HepG2 (cell line): Measurements from ENCODE around the gene GBE1. TPM values are rescaled to one million over a fixed set of nuclear protein-coding genes. Genes with fewer than 3 reads are reported as not detected.

Experiments used
- ATAC-seq: fragments of 200-7000 bp; cut with Tn5 transposase; 3 replicates; pipeline ENCODE4 v1.9.1; 2020; ENCODE audit warnings: mild to moderate bottlenecking, moderate library complexity
- BruUV-seq: library from RNA; stranded (reverse); fragments of 400-500 nt; replicated peaks from 2 replicates; lab custom pipeline; 2021; lab: Mats Ljungman, UMichigan
- CTCF ChIA-PET: fragments of 300-600 bp; formaldehyde crosslinking; extraction: SDS; loops from one replicate; lab custom pipeline; 2021; ENCODE audit warnings: low total read pairs, inconsistent platforms, low intra/inter-chr PET ratio; lab: Yijun Ruan, JAX
- POLR2A ChIA-PET: fragments of 350-600 bp; sonication (Branson Sonifier 250); formaldehyde crosslinking; loops from one replicate; lab custom pipeline; 2020; ENCODE audit warnings: antibody characterized with exemption, inconsistent platforms; lab: Yijun Ruan, JAX
- DNase-seq: peaks from one replicate; pipeline ENCODE4 v3.0.0-alpha.2; 2015; ENCODE audit warnings: low spot score
- FAIRE-seq: peaks from 3 replicates; lab custom pipeline; 2011; peaks lifted over from hg19 to GRCh38; lab: Jason Lieb, UNC
- H2AFZ ChIP-seq: one replicate; pipeline ENCODE4 v1.6.1; 2011; ENCODE audit warnings: low read length, inconsistent platforms
- H3K27ac ChIP-seq: fragments of 300-600 bp; 3 replicates; pipeline ENCODE4 v1.8.0; 2011; ENCODE audit warnings: mixed run types, mild to moderate bottlenecking, mixed read lengths, low read length, inconsistent platforms; ENCODE audit not compliant: insufficient read depth; ENCODE audit errors: extremely low read length
- H3K27me3 ChIP-seq, 2 experiments: fragments of 200-600 bp in 1 of 2; 2 replicates in 1 of 2; 3 replicates in 1 of 2; pipeline versions ENCODE4 v1.6.0 to v1.8.0; 2011; ENCODE audit warnings: low read length in 2 of 2, mild to moderate bottlenecking in 2 of 2, moderate library complexity in 2 of 2, inconsistent platforms in 1 of 2; ENCODE audit not compliant: insufficient read depth in 2 of 2, control insufficient read depth in 1 of 2
- H3K36me3 ChIP-seq, 2 experiments: fragments of 200-600 bp in 1 of 2; replicated peaks in 1 of 2; 2 replicates in 1 of 2; 3 replicates in 1 of 2; pipeline versions ENCODE4 v1.5.1 to v1.8.0; 2011; ENCODE audit warnings: low read length in 2 of 2, inconsistent platforms in 1 of 2; ENCODE audit not compliant: insufficient read depth in 2 of 2, control insufficient read depth in 1 of 2
- H3K4me1 ChIP-seq: 2 replicates; pipeline ENCODE4 v1.5.1; 2012; ENCODE audit warnings: low read length, inconsistent platforms; ENCODE audit not compliant: insufficient read depth
- H3K4me2 ChIP-seq: 2 replicates; pipeline ENCODE4 v1.6.0; 2011; ENCODE audit warnings: low read depth, low read length, inconsistent platforms
- H3K4me3 ChIP-seq, 3 experiments: fragments of 200-600 bp in 1 of 3; sonication (generic), shearing (Covaris generic) in 1 of 3; replicated peaks in 1 of 3; 2 replicates each; pipeline ENCODE4 v1.5.1; 2011 to 2016; ENCODE audit warnings: low read length in 3 of 3, inconsistent platforms in 2 of 3, low read depth in 2 of 3, mild to moderate bottlenecking in 2 of 3, control low read depth in 1 of 3, mixed read lengths in 1 of 3; ENCODE audit not compliant: insufficient read depth in 1 of 3
- H3K79me2 ChIP-seq: one replicate; pipeline ENCODE4 v1.6.1; 2011; ENCODE audit warnings: low read length, inconsistent platforms; ENCODE audit not compliant: insufficient read depth
- H3K9ac ChIP-seq: 2 replicates; pipeline ENCODE4 v1.6.0; 2011; ENCODE audit warnings: mild to moderate bottlenecking, low read depth, low read length, inconsistent platforms; ENCODE audit not compliant: insufficient read depth
- H3K9me3 ChIP-seq: 2 replicates; pipeline ENCODE4 v1.5.1; 2012; ENCODE audit warnings: mild to moderate bottlenecking, low read length
- H4K20me1 ChIP-seq: 2 replicates; pipeline ENCODE4 v1.6.0; 2011; ENCODE audit warnings: inconsistent platforms, mild to moderate bottlenecking, low read length, moderate library complexity; ENCODE audit not compliant: insufficient read depth
- ATF4 ChIP-seq, 2 experiments: fragments of 450-650 bp in 1 of 2; sonication (generic) in 1 of 2; formaldehyde crosslinking; IDR thresholded peaks; 2 replicates each; pipeline versions ENCODE4 v1.5.0 to v1.8.0; 2020 to 2022; ENCODE audit warnings: mild to moderate bottlenecking in 1 of 2, missing genetic modification reagents in 1 of 2
- CHD2 ChIP-seq: IDR thresholded peaks from 2 replicates; pipeline ENCODE4 v1.6.1; 2011; ENCODE audit warnings: low read depth, low read length, improper control_type of control experiment
- E2F2 ChIP-seq: sonication (generic); formaldehyde crosslinking; IDR thresholded peaks from 2 replicates; pipeline ENCODE4 v1.4.0; 2020; ENCODE audit warnings: missing genetic modification reagents, borderline replicate concordance
- MYNN ChIP-seq: sonication (generic); formaldehyde crosslinking; IDR thresholded peaks from 2 replicates; pipeline ENCODE4 v1.4.0; 2020; ENCODE audit warnings: mild to moderate bottlenecking, low read depth, missing genetic modification reagents
- RAD51 ChIP-seq: fragments of 450-650 bp; IDR thresholded peaks from 2 replicates; pipeline ENCODE4 v1.6.1; 2016; ENCODE audit warnings: borderline replicate concordance
- SETDB1 ChIP-seq: sonication (generic); formaldehyde crosslinking; IDR thresholded peaks from 2 replicates; pipeline ENCODE4 v1.5.1; 2020; ENCODE audit warnings: missing genetic modification reagents, mild to moderate bottlenecking, borderline replicate concordance
- SIN3B ChIP-seq: fragments of 150-350 bp; IDR thresholded peaks from 2 replicates; pipeline ENCODE4 v1.6.1; 2014; ENCODE audit warnings: low read length
- SOX13 ChIP-seq, 3 experiments: fragments of 450-650 bp in 1 of 3; sonication (generic) in 1 of 3; formaldehyde crosslinking in 1 of 3; IDR thresholded peaks in 2 of 3; conservative IDR thresholded peaks in 1 of 3; 2 replicates each; pipeline versions ENCODE4 v1.5.0 to v1.6.1; 2016 to 2020; ENCODE audit warnings: antibody characterized with exemption in 1 of 3, mild to moderate bottlenecking in 1 of 3, missing compliant biosample characterization in 1 of 3, missing genetic modification reagents in 1 of 3, moderate library complexity in 1 of 3
- SOX5 ChIP-seq: IDR thresholded peaks from 2 replicates; pipeline ENCODE4 v1.6.1; 2016; ENCODE audit warnings: borderline replicate concordance
- SP2 ChIP-seq: sonication (generic); formaldehyde crosslinking; IDR thresholded peaks from 2 replicates; pipeline ENCODE4 v1.5.1; 2020; ENCODE audit warnings: mild to moderate bottlenecking, missing genetic modification reagents
- ZNF333 ChIP-seq: sonication (generic); formaldehyde crosslinking; IDR thresholded peaks from 2 replicates; pipeline ENCODE4 v1.4.0; 2020; ENCODE audit warnings: mild to moderate bottlenecking, missing genetic modification reagents, borderline replicate concordance
- ZNF367 ChIP-seq: sonication (generic); formaldehyde crosslinking; IDR thresholded peaks from 2 replicates; pipeline ENCODE4 v1.4.0; 2020; ENCODE audit warnings: missing genetic modification reagents, borderline replicate concordance
- ZNF512 ChIP-seq: sonication (generic); formaldehyde crosslinking; IDR thresholded peaks from 2 replicates; pipeline ENCODE4 v1.4.0; 2020; ENCODE audit warnings: mild to moderate bottlenecking, missing genetic modification reagents
- ZNF572 ChIP-seq: sonication (generic); formaldehyde crosslinking; IDR thresholded peaks from 2 replicates; pipeline ENCODE4 v1.5.1; 2020; ENCODE audit warnings: mild to moderate bottlenecking, missing genetic modification reagents
- WGBS: methylation state at CpG from one replicate; pipeline ENCODE4 v1.1.6; 2017; ENCODE audit warnings: low lambda C conversion rate; 5-methylcytosine and 5-hydroxymethylcytosine counted together
- in situ Hi-C: cut with HindIII; loops from 2 replicates; pipeline ENCODE4 v1.10.0; 2017; ENCODE audit warnings: low pct_unique_long_range_greater_than_20kb; ENCODE audit not compliant: extremely low pct_ligation_motif_present
- intact Hi-C: fragments of 100-400 bp; cut with micrococcal nuclease; formaldehyde crosslinking; loops from one replicate; pipeline ENCODE4 v1.10.0; 2022; ENCODE audit not compliant: unreplicated experiment
- polyA plus RNA-seq, 8 experiments: library from polyadenylated mRNA; depleted of rRNA in 3 of 8; stranded (reverse) in 7 of 8; unstranded in 1 of 8; fragments of >200 nt; fragmentation: Illumina TruSeq in 4 of 8; extraction: Trizol in 4 of 8; gene quantifications; 2 replicates each; pipeline versions ENCODE4 v1.2.1 to v1.2.3, GENCODE V29; 2011 to 2016; ENCODE audit warnings: low read depth in 4 of 8, missing spikeins in 1 of 8, mixed read lengths in 1 of 8; ENCODE audit not compliant: insufficient read depth in 1 of 8
- total RNA-seq, 5 experiments: library from RNA; depleted of rRNA; stranded (reverse); fragments of >200 nt; fragmentation: Illumina TruSeq; extraction: Trizol; gene quantifications; 2 replicates each; pipeline ENCODE4 v1.2.3, GENCODE V29; 2016; ENCODE audit warnings: low read depth in 1 of 5

GBE1 gene
- total and polyA plus RNA-seq, 2 of the 13 experiments (the other 11 are each of a cell fraction or from before 2014, with no cell fraction given) = 22.9 to 36.1 TPM

GRCh38 chr3:81663114-81663513, 98.3 kb downstream of the GBE1 start:
- no peaks in the 10 kb centered on the region for H4K20me1 ChIP-seq
- in situ Hi-C loops = loop anchor here (25.0 kb wide), 1 partner anchor 474 kb away; no protein-coding TSS in a partner anchor
- no TSS peak for BruUV-seq
- H3K4me1 ChIP-seq = peaks cover 15% of the 10 kb centered on the region
- ATAC-seq (no peak), DNase-seq (no peak), FAIRE-seq (no peak)
- ChIA-PET POLR2A (no interaction called here), CTCF (no interaction called here)
- TF ChIP-seq CHD2 (no peak), ZNF512 (CRISPR knock-in tag) (no peak), ZNF333 (CRISPR knock-in tag) (no peak), SOX5 (CRISPR knock-in tag) (no peak), ZNF367 (CRISPR knock-in tag) (no peak), MYNN (no peak), ATF4 (CRISPR knock-in tag; IDR thresholded peaks at IDR 0.05) (no peak), SOX13 (IDR thresholded peaks at IDR 0.05) (no peak), SOX13 (CRISPR knock-in tag; conservative IDR thresholded peaks at IDR 0.05 in 1 of 2, IDR thresholded peaks at IDR 0.05 in 1 of 2) (no peak), SP2 (no peak), E2F2 (CRISPR knock-in tag) (no peak), SIN3B (no peak), SETDB1 (CRISPR knock-in tag) (no peak), RAD51 (no peak), ZNF572 (no peak)
- no peaks in the 10 kb centered on the region for H3K36me3 ChIP-seq
- no peaks in the 10 kb centered on the region for H3K9me3 ChIP-seq
- no peak overlapping the region for H3K9ac ChIP-seq
- no peak overlapping the region for H3K4me3 ChIP-seq
- no peak overlapping the region for H3K27ac ChIP-seq
- H2AFZ ChIP-seq = no peak overlapping the region
- intact Hi-C loops = loop anchor here (10.0 kb wide), 1 partner anchor 472 kb away; no protein-coding TSS in a partner anchor
- H3K79me2 ChIP-seq = no peaks in the 10 kb centered on the region
- 97% methylated on average over 9 of the region's 10 CpGs for WGBS
- no peak overlapping the region for H3K4me2 ChIP-seq
- no peaks in the 10 kb centered on the region for H3K27me3 ChIP-seq
